Measurements from ENCODE around the gene FPR3. TPM values are rescaled to one million over a fixed set of nuclear protein-coding genes. Genes with fewer than 3 reads are reported as not detected.
A peak's percentile ranks its signal among the peaks of the same experiment; 100 is the strongest.

The FPR3 gene
- total and polyA plus RNA-seq, 9 of the 15 experiments (the other 6 are each of a cell fraction or from before 2014, with no cell fraction given) = 0.08 to 0.51 (median 0.22) TPM; not detected in 1

DNA sequence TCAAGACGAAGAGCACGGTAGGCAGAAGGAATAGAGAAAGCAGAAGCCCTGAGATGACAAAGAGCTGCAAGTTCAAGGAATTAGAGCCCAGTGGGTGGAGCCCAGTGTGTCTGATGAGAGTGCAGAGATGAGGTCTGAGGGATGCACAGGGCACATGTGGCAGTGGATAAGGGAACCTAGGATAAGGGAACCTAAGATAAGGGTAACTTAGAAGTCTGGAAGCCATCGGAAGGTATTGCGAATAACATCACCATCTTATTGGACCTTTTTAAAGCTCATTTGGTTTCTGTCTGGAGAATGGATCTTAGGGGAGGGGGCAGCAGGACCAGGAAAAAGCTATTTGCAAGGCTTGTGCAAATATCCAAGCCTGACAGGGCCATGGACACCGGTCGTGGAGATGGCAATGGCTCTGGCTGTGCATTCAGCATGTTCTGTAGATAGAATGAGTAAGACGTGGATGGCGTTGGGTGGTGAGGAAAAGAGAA, 1.3 kb downstream of the FPR3 start (continued):
- TF ChIP-seq HNRNPUL1 (IDR thresholded peaks at IDR 0.05; ENCODE audit: low read length) (no peak), ZNF436 (CRISPR knock-in tag; IDR thresholded peaks at IDR 0.05) (no peak), MIER1 (IDR thresholded peaks at IDR 0.05; ENCODE audit: low read depth) (no peak), ZZZ3 (IDR thresholded peaks at IDR 0.05) (no peak), NR2C1 (IDR thresholded peaks at IDR 0.05) (no peak), NR2C1 (tag; IDR thresholded peaks at IDR 0.05) (0 out of 2 replicates have a peak, but pooled peaks have one; percentile 40), BCOR (IDR thresholded peaks at IDR 0.05) (peak; percentile 61; the same call in 1 of the 2 replicates), ZBTB9 (CRISPR knock-in tag; IDR thresholded peaks at IDR 0.05) (peak; percentile 25; the same call in 1 of the 2 replicates), RAD21 (CRISPR knock-in tag; conservative IDR thresholded peaks at IDR 0.05 in 1 of 2, IDR thresholded peaks at IDR 0.05 in 1 of 2) (0 out of 4 replicates have a peak, but pooled peaks of 1 of the 2 experiments have one; percentile 4), MED1 (CRISPR knock-in tag; IDR thresholded peaks at IDR 0.05; ENCODE audit: borderline replicate concordance) (no peak), ZNF184 (CRISPR knock-in tag; IDR thresholded peaks at IDR 0.05) (no peak), ETV6 (IDR thresholded peaks at IDR 0.05; ENCODE audit: borderline replicate concordance in 1 of 2, low read depth in 2 of 2, low read length in 1 of 2) (no peak), ETV6 (CRISPR knock-in tag; IDR thresholded peaks at IDR 0.05; ENCODE audit: borderline replicate concordance) (no peak), ZKSCAN8 (CRISPR knock-in tag; IDR thresholded peaks at IDR 0.05) (0 out of 2 replicates have a peak, but pooled peaks have one; percentile 53), CHD2 (IDR thresholded peaks at IDR 0.05; ENCODE audit: low read depth, low read length) (no peak), HEY1 (CRISPR knock-in tag; IDR thresholded peaks at IDR 0.05; ENCODE audit: borderline replicate concordance) (no peak), U2AF2 (optimal IDR thresholded peaks at IDR 0.05; ENCODE audit: low read depth, low read length) (no peak), MEIS2 (IDR thresholded peaks at IDR 0.05; ENCODE audit: partially characterized antibody) (peak; percentile 62), SAP30 (IDR thresholded peaks at IDR 0.05; ENCODE audit: borderline replicate concordance, insufficient read depth, low read depth, low read length, poor library complexity, severe bottlenecking) (no peak), ZSCAN32 (CRISPR knock-in tag; IDR thresholded peaks at IDR 0.05) (no peak)
- TF ChIP-seq, protein P1, sequence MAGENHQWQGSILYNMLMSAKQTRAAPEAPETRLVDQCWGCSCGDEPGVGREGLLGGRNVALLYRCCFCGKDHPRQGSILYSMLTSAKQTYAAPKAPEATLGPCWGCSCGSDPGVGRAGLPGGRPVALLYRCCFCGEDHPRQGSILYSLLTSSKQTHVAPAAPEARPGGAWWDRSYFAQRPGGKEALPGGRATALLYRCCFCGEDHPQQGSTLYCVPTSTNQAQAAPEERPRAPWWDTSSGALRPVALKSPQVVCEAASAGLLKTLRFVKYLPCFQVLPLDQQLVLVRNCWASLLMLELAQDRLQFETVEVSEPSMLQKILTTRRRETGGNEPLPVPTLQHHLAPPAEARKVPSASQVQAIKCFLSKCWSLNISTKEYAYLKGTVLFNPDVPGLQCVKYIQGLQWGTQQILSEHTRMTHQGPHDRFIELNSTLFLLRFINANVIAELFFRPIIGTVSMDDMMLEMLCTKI (IDR thresholded peaks at IDR 0.05; ENCODE audit: partially characterized antibody) = no peak
- TF ChIP-seq, protein P2, sequence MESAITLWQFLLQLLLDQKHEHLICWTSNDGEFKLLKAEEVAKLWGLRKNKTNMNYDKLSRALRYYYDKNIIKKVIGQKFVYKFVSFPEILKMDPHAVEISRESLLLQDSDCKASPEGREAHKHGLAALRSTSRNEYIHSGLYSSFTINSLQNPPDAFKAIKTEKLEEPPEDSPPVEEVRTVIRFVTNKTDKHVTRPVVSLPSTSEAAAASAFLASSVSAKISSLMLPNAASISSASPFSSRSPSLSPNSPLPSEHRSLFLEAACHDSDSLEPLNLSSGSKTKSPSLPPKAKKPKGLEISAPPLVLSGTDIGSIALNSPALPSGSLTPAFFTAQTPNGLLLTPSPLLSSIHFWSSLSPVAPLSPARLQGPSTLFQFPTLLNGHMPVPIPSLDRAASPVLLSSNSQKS (CRISPR knock-in tag; IDR thresholded peaks at IDR 0.05) = no peak
- TF ChIP-seq, protein P3, sequence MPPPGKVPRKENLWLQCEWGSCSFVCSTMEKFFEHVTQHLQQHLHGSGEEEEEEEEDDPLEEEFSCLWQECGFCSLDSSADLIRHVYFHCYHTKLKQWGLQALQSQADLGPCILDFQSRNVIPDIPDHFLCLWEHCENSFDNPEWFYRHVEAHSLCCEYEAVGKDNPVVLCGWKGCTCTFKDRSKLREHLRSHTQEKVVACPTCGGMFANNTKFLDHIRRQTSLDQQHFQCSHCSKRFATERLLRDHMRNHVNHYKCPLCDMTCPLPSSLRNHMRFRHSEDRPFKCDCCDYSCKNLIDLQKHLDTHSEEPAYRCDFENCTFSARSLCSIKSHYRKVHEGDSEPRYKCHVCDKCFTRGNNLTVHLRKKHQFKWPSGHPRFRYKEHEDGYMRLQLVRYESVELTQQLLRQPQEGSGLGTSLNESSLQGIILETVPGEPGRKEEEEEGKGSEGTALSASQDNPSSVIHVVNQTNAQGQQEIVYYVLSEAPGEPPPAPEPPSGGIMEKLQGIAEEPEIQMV (tag; conservative IDR thresholded peaks at IDR 0.05; ENCODE audit: low read depth) = no peak
